SK-N-SH (cell line): ENCODE measurements around the gene SYNJ2. TPM values are rescaled to one million over a fixed set of nuclear protein-coding genes. Genes with fewer than 3 reads are reported as not detected.

ENCODE experiments used
- CTCF ChIA-PET: fragments of 300-600, 350-600 bp; formaldehyde crosslinking; extraction: SDS; loops from one replicate; lab custom pipeline; 2021; lab: Yijun Ruan, JAX
- POLR2A ChIA-PET: fragments of 350-600 bp; sonication (Branson Sonifier 250); formaldehyde crosslinking; extraction: SDS; loops from one replicate; lab custom pipeline; 2020; ENCODE audit warnings: antibody characterized with exemption, inconsistent platforms; lab: Yijun Ruan, JAX
- DNase-seq: peaks from one replicate; pipeline ENCODE4 v3.0.0; 2012
- H2AFZ ChIP-seq: fragments of 200-600 bp; sonication (generic); 2 replicates; pipeline ENCODE4 v1.8.1; 2016; ENCODE audit warnings: antibody characterized with exemption, mild to moderate bottlenecking, low read depth
- H3F3A ChIP-seq: fragments of 200-600 bp; sonication (generic); replicated peaks from 2 replicates; pipeline ENCODE3; 2016; ENCODE audit warnings: antibody characterized with exemption, mild to moderate bottlenecking; ENCODE audit not compliant: insufficient read depth
- H3K27ac ChIP-seq, 2 experiments: fragments of 200-500 bp in 1 of 2; fragments of 200-600 bp in 1 of 2; sonication (Bioruptor generic) in 1 of 2; sonication (generic), shearing (Covaris generic) in 1 of 2; 2 replicates each; pipeline versions ENCODE4 v1.5.1 to v1.6.1; 2014 to 2016; ENCODE audit warnings: low read depth in 2 of 2, inconsistent platforms in 1 of 2, low read length in 1 of 2, mild to moderate bottlenecking in 1 of 2, mixed read lengths in 1 of 2
- H3K27me3 ChIP-seq: fragments of 200-600 bp; sonication (generic), shearing (Covaris generic); 2 replicates; pipeline ENCODE4 v1.6.1; 2016; ENCODE audit warnings: mixed run types; ENCODE audit not compliant: insufficient read depth
- H3K36me3 ChIP-seq, 2 experiments: fragments of 200-500 bp in 1 of 2; fragments of 200-600 bp in 1 of 2; sonication (Bioruptor generic) in 1 of 2; sonication (generic) in 1 of 2; replicated peaks in 1 of 2; 2 replicates each; pipeline versions ENCODE3 to v1.5.1; 2014 to 2016; ENCODE audit warnings: low read length in 1 of 2, mild to moderate bottlenecking in 1 of 2; ENCODE audit not compliant: insufficient read depth in 2 of 2, control insufficient read depth in 1 of 2
- H3K4me1 ChIP-seq, 2 experiments: fragments of 200-500 bp in 1 of 2; fragments of 200-600 bp in 1 of 2; sonication (Bioruptor generic) in 1 of 2; sonication (generic), shearing (Covaris generic) in 1 of 2; 2 replicates each; pipeline versions ENCODE4 v1.5.1 to v1.6.1; 2014 to 2016; ENCODE audit warnings: low read depth in 1 of 2, low read length in 1 of 2, mixed run types in 1 of 2; ENCODE audit not compliant: insufficient read depth in 2 of 2, control insufficient read depth in 1 of 2
- H3K4me2 ChIP-seq: fragments of 200-600 bp; sonication (generic), shearing (Covaris generic); 2 replicates; pipeline ENCODE4 v1.6.1; 2017; ENCODE audit warnings: mixed run types
- H3K4me3 ChIP-seq, 2 experiments: fragments of 200-500 bp in 1 of 2; fragments of 200-600 bp in 1 of 2; sonication (Bioruptor generic) in 1 of 2; sonication (generic), shearing (Covaris generic) in 1 of 2; 2 replicates each; pipeline versions ENCODE4 v1.5.1 to v1.8.1; 2014 to 2016; ENCODE audit warnings: low read depth in 2 of 2, inconsistent platforms in 1 of 2, low read length in 1 of 2, mild to moderate bottlenecking in 1 of 2, mixed read lengths in 1 of 2, moderate library complexity in 1 of 2
- H3K79me2 ChIP-seq: fragments of 200-600 bp; sonication (generic); 2 replicates; pipeline ENCODE4 v1.8.1; 2017; ENCODE audit warnings: mild to moderate bottlenecking; ENCODE audit not compliant: insufficient read depth
- H3K9ac ChIP-seq: fragments of 200-600 bp; sonication (generic); 2 replicates; pipeline ENCODE4 v1.6.1; 2017; ENCODE audit warnings: mixed run types
- H3K9me2 ChIP-seq: fragments of 200-600 bp; sonication (generic); 2 replicates; pipeline ENCODE4 v1.6.1; 2017; ENCODE audit warnings: mixed run types
- H3K9me3 ChIP-seq: fragments of 200-600 bp; sonication (generic); 2 replicates; pipeline ENCODE4 v1.6.1; 2017; ENCODE audit warnings: mixed run types, mild to moderate bottlenecking, moderate library complexity
- H4K20me1 ChIP-seq: fragments of 200-600 bp; sonication (generic); 2 replicates; pipeline ENCODE4 v1.6.1; 2017; ENCODE audit warnings: mild to moderate bottlenecking, mixed run types; ENCODE audit not compliant: insufficient read depth
- CHD2 ChIP-seq: fragments of 150-350 bp; IDR thresholded peaks from 2 replicates; pipeline ENCODE4 v1.6.1; 2018; ENCODE audit warnings: low read length; ENCODE audit not compliant: partially characterized antibody
- ELF1 ChIP-seq: IDR thresholded peaks from 2 replicates; pipeline ENCODE4 v1.4.0; 2012
- EP300 ChIP-seq, 2 experiments: IDR thresholded peaks; 2 replicates each; pipeline versions ENCODE4 v1.4.0 to v1.6.1; 2012; ENCODE audit warnings: borderline replicate concordance in 1 of 2, low read depth in 1 of 2, low read length in 1 of 2
- EZH2phosphoT487 ChIP-seq: fragments of 200-600 bp; sonication (generic); IDR thresholded peaks from 2 replicates; pipeline ENCODE4 v1.6.1; 2017; ENCODE audit warnings: low read depth, mixed run types, mild to moderate bottlenecking, antibody characterized with exemption, moderate library complexity, borderline replicate concordance
- FOXJ3 ChIP-seq: sonication (generic); formaldehyde crosslinking; IDR thresholded peaks from 2 replicates; pipeline ENCODE4 v1.5.1; 2020; ENCODE audit warnings: mild to moderate bottlenecking, missing genetic modification reagents
- FOXM1 ChIP-seq: IDR thresholded peaks from 2 replicates; pipeline ENCODE4 v1.4.0; 2012; ENCODE audit warnings: low read depth, mild to moderate bottlenecking
- GABPA ChIP-seq: IDR thresholded peaks from 2 replicates; pipeline ENCODE4 v1.4.0; 2012; ENCODE audit warnings: low read depth, mild to moderate bottlenecking
- JUND ChIP-seq: IDR thresholded peaks from 2 replicates; pipeline ENCODE4 v1.4.0; 2012
- MEF2A ChIP-seq: IDR thresholded peaks from 2 replicates; pipeline ENCODE4 v1.4.0; 2012; ENCODE audit warnings: low read depth, borderline replicate concordance
- MXI1 ChIP-seq: IDR thresholded peaks from 2 replicates; pipeline ENCODE4 v1.6.1; 2012; ENCODE audit warnings: mild to moderate bottlenecking, low read depth, low read length, improper control_type of control experiment
- NRF1 ChIP-seq: IDR thresholded peaks from 2 replicates; pipeline ENCODE4 v1.6.1; 2012; ENCODE audit warnings: low read depth, mild to moderate bottlenecking, low read length
- RCOR1 ChIP-seq: fragments of 150-350 bp; IDR thresholded peaks from 2 replicates; pipeline ENCODE4 v1.6.1; 2017; ENCODE audit warnings: antibody characterized with exemption, low read length
- REST ChIP-seq: IDR thresholded peaks from 2 replicates; pipeline ENCODE4 v1.6.1; 2012; ENCODE audit warnings: mild to moderate bottlenecking, low read depth, low read length, moderate library complexity
- RFX5 ChIP-seq: IDR thresholded peaks from 2 replicates; pipeline ENCODE4 v1.6.1; 2012; ENCODE audit warnings: mild to moderate bottlenecking, improper control_type of control experiment, low read length
- SMC3 ChIP-seq: IDR thresholded peaks from 2 replicates; pipeline ENCODE4 v1.6.1; 2012; ENCODE audit warnings: low read depth, low read length, improper control_type of control experiment
- USF1 ChIP-seq: IDR thresholded peaks from 2 replicates; pipeline ENCODE4 v1.4.0; 2012; ENCODE audit warnings: low read depth, borderline replicate concordance
- USF2 ChIP-seq: fragments of 150-350 bp; IDR thresholded peaks from 2 replicates; pipeline ENCODE4 v1.6.1; 2017; ENCODE audit warnings: antibody characterized with exemption, low read length, low read depth, borderline replicate concordance
- YY1 ChIP-seq: IDR thresholded peaks from 2 replicates; pipeline ENCODE4 v1.4.0; 2012; ENCODE audit warnings: low read depth, mild to moderate bottlenecking
- ZBTB33 ChIP-seq: IDR thresholded peaks from 2 replicates; pipeline ENCODE4 v1.4.0; 2012; ENCODE audit warnings: low read depth, borderline replicate concordance
- WGBS: methylation state at CpG from one replicate; pipeline ENCODE4 v1.1.6; 2017; ENCODE audit warnings: low lambda C conversion rate; 5-methylcytosine and 5-hydroxymethylcytosine counted together
- polyA plus RNA-seq, 3 experiments: library from polyadenylated mRNA; depleted of rRNA; stranded (reverse); fragments of >200 nt; gene quantifications; 2 replicates each; pipeline ENCODE4 v1.2.3, GENCODE V29; 2012

Gene SYNJ2
- polyA plus RNA-seq, 1 of the 3 experiments (the other 2 are of a cell fraction), result 40.0 TPM

GRCh38 chr6:157943964-157944283 is 37.7 kb upstream of the SYNJ2 start:
- WGBS, result 96% methylated on average over 15 of the region's 15 CpGs
- Histone ChIP-seq H3K27ac (no peak overlapping the region), H3K4me3 (no peak overlapping the region), H3K4me1 (no peaks in the 10 kb centered on the region), H3K36me3 (peaks cover 53 to 62% of the 10 kb centered on the region in 2 experiments), H2AFZ (no peak overlapping the region), H3K9me2 (no peaks in the 10 kb centered on the region), H3K79me2 (no peaks in the 10 kb centered on the region), H3K4me2 (no peak overlapping the region), H3F3A (peaks cover 8% of the 10 kb centered on the region), H4K20me1 (no peaks in the 10 kb centered on the region), H3K27me3 (no peaks in the 10 kb centered on the region), H3K9me3 (0 out of 2 replicates have a peak, but pooled peaks cover 8% of the 10 kb centered on the region), H3K9ac (no peak overlapping the region)
- no peak for TF ChIP-seq USF1
- TF ChIP-seq FOXJ3 (CRISPR knock-in tag), result no peak
- no peak for TF ChIP-seq ZBTB33
- TF ChIP-seq CHD2, result no peak
- TF ChIP-seq MEF2A, result no peak
- TF ChIP-seq NRF1, result no peak
- no peak for TF ChIP-seq REST
- TF ChIP-seq YY1, result no peak
- no peak for TF ChIP-seq EP300 (IDR thresholded peaks at IDR 0.05; ENCODE audit: borderline replicate concordance in 1 of 2, low read depth in 1 of 2, low read length in 1 of 2)
- TF ChIP-seq MXI1, result no peak
- no peak for TF ChIP-seq RCOR1
- no peak for TF ChIP-seq FOXM1
- no peak for TF ChIP-seq USF2
- TF ChIP-seq RFX5, result no peak
- no peak for TF ChIP-seq SMC3
- TF ChIP-seq EZH2phosphoT487, result no peak
- no peak for TF ChIP-seq GABPA
- TF ChIP-seq ELF1, result no peak
- TF ChIP-seq JUND, result no peak
- POLR2A ChIA-PET, result no interaction called here
- no peak for DNase-seq
- CTCF ChIA-PET, result no interaction called here
